ENCODE measurements around the gene CISH. TPM values are rescaled to one million over a fixed set of nuclear protein-coding genes. Genes with fewer than 3 reads are reported as not detected.

CISH gene
- total RNA-seq, 1 experiment from 2014 or later, result 0.26 TPM

- Mint-ChIP-seq H3K9me3 (ENCODE audit: unreplicated experiment) (no peaks in the 10 kb centered on the region), H3K4me1 (ENCODE audit: insufficient read depth, unreplicated experiment) (peaks cover 10% of the 10 kb centered on the region), H3K27ac (ENCODE audit: low read depth, unreplicated experiment) (no peak overlapping the region), H3K27me3 (ENCODE audit: insufficient read depth, unreplicated experiment) (no peaks in the 10 kb centered on the region), H3K36me3 (ENCODE audit: insufficient read depth, unreplicated experiment) (no peaks in the 10 kb centered on the region), H3K4me3 (ENCODE audit: unreplicated experiment) (no peak overlapping the region)
- ChIA-PET POLR2A (no interaction called here), CTCF (interaction anchor here (15.8 kb wide), 1 partner anchor 49 kb away, joined by 397 read pairs; the partner anchor contains the start of genes CISH and MAPKAPK3)
- BruUV-seq (replicated peaks), result no TSS peak
- no peak for DNase-seq (ENCODE audit: unreplicated experiment)
- intact Hi-C loops (cut with micrococcal nuclease), result no loop called here
- TF ChIP-seq, protein P1, sequence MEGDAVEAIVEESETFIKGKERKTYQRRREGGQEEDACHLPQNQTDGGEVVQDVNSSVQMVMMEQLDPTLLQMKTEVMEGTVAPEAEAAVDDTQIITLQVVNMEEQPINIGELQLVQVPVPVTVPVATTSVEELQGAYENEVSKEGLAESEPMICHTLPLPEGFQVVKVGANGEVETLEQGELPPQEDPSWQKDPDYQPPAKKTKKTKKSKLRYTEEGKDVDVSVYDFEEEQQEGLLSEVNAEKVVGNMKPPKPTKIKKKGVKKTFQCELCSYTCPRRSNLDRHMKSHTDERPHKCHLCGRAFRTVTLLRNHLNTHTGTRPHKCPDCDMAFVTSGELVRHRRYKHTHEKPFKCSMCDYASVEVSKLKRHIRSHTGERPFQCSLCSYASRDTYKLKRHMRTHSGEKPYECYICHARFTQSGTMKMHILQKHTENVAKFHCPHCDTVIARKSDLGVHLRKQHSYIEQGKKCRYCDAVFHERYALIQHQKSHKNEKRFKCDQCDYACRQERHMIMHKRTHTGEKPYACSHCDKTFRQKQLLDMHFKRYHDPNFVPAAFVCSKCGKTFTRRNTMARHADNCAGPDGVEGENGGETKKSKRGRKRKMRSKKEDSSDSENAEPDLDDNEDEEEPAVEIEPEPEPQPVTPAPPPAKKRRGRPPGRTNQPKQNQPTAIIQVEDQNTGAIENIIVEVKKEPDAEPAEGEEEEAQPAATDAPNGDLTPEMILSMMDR (IDR thresholded peaks at IDR 0.05; ENCODE audit: unreplicated experiment), result no peak
Observed at GRCh38 chr3:50564321-50564720, 47.3 kb downstream of the CISH start.

- no TSS peak for BruUV-seq (replicated peaks)
- ChIA-PET POLR2A (interaction anchor here (1.0 kb wide), 1 partner anchor 209 kb away, joined by 3 read pairs; no protein-coding TSS in a partner anchor), CTCF (interaction anchor here (0.6 to 1.3 kb wide), 4 partner anchors 14 to 127 kb away, joined by 3 to 6 read pairs (median 4); no protein-coding TSS in a partner anchor)
Observed at GRCh38 chr3:50563867-50564266, 47.7 kb downstream of the CISH start.

GRCh38 chr3:50562861-50563260 lies 48.7 kb downstream of the CISH start:
- Mint-ChIP-seq H3K27me3 (ENCODE audit: insufficient read depth, unreplicated experiment) (no peaks in the 10 kb centered on the region), H3K36me3 (ENCODE audit: insufficient read depth, unreplicated experiment) (no peaks in the 10 kb centered on the region), H3K4me3 (ENCODE audit: unreplicated experiment) (no peak overlapping the region), H3K27ac (ENCODE audit: low read depth, unreplicated experiment) (peak overlapping the region; percentile 21), H3K9me3 (ENCODE audit: unreplicated experiment) (no peaks in the 10 kb centered on the region), H3K4me1 (ENCODE audit: insufficient read depth, unreplicated experiment) (peaks cover 10% of the 10 kb centered on the region)
- POLR2A ChIA-PET, result interaction anchor here (1.0 kb wide), 1 partner anchor 208 kb away, joined by 3 read pairs; no protein-coding TSS in a partner anchor
- BruUV-seq (replicated peaks), result no TSS peak
- DNase-seq (ENCODE audit: unreplicated experiment), result peak; percentile 36
- intact Hi-C loops (cut with micrococcal nuclease), result no loop called here
- CTCF ChIA-PET, result interaction anchor here (0.6 to 1.3 kb wide), 5 partner anchors 13 to 134 kb away, joined by 3 to 6 read pairs (median 3); no protein-coding TSS in a partner anchor
- TF ChIP-seq, protein P1 (IDR thresholded peaks at IDR 0.05; ENCODE audit: unreplicated experiment), result no peak

More at GRCh38 chr3:50563867-50564266, 47.7 kb downstream of the CISH start:
- Mint-ChIP-seq H3K27ac (ENCODE audit: low read depth, unreplicated experiment) (no peak overlapping the region), H3K27me3 (ENCODE audit: insufficient read depth, unreplicated experiment) (no peaks in the 10 kb centered on the region), H3K4me1 (ENCODE audit: insufficient read depth, unreplicated experiment) (peaks cover 10% of the 10 kb centered on the region), H3K9me3 (ENCODE audit: unreplicated experiment) (no peaks in the 10 kb centered on the region), H3K4me3 (ENCODE audit: unreplicated experiment) (no peak overlapping the region), H3K36me3 (ENCODE audit: insufficient read depth, unreplicated experiment) (no peaks in the 10 kb centered on the region)
- TF ChIP-seq, protein P1 (IDR thresholded peaks at IDR 0.05; ENCODE audit: unreplicated experiment), result no peak
- DNase-seq (ENCODE audit: unreplicated experiment), result no peak
- intact Hi-C loops (cut with micrococcal nuclease), result no loop called here

- Mint-ChIP-seq H3K27me3 (ENCODE audit: insufficient read depth, unreplicated experiment) (peaks cover 11% of the 10 kb centered on the region), H3K4me1 (ENCODE audit: insufficient read depth, unreplicated experiment) (peaks cover 10% of the 10 kb centered on the region), H3K27ac (ENCODE audit: low read depth, unreplicated experiment) (no peak overlapping the region), H3K4me3 (ENCODE audit: unreplicated experiment) (no peak overlapping the region), H3K36me3 (ENCODE audit: insufficient read depth, unreplicated experiment) (no peaks in the 10 kb centered on the region), H3K9me3 (ENCODE audit: unreplicated experiment) (no peaks in the 10 kb centered on the region)
- intact Hi-C loops (cut with micrococcal nuclease), result no loop called here
- no peak for DNase-seq (ENCODE audit: unreplicated experiment)
- TF ChIP-seq, protein P1 (IDR thresholded peaks at IDR 0.05; ENCODE audit: unreplicated experiment), result no peak
- POLR2A ChIA-PET, result no interaction called here
- CTCF ChIA-PET, result interaction anchor here (1.1 to 3.4 kb wide), 3 partner anchors 10 to 57 kb away, joined by 3 to 19 read pairs (median 8); no protein-coding TSS in a partner anchor
- no TSS peak for BruUV-seq (replicated peaks)
Observed at GRCh38 chr3:50559702-50560101, 51.9 kb downstream of the CISH start.
